OCI-LY7 (cell line): ENCODE measurements around the gene DEAF1. TPM values are rescaled to one million over a fixed set of nuclear protein-coding genes. Genes with fewer than 3 reads are reported as not detected.

ENCODE experiments used
- BruUV-seq: library from RNA; stranded (reverse); fragments of 400-500 nt; replicated peaks from 2 replicates; lab custom pipeline; 2021; lab: Mats Ljungman, UMichigan
- CTCF ChIA-PET: fragments of 300-600 bp; sonication (Branson Sonifier 250); formaldehyde crosslinking; loops from one replicate; lab custom pipeline; 2022; ENCODE audit warnings: antibody characterized with exemption; ENCODE audit not compliant: unreplicated experiment; lab: Charles Lee
- POLR2A ChIA-PET: fragments of 300-600 bp; sonication (Branson Sonifier 250); formaldehyde crosslinking; loops from one replicate; lab custom pipeline; 2022; ENCODE audit warnings: antibody characterized with exemption; lab: Charles Lee
- DNase-seq: peaks from one replicate; pipeline ENCODE4 v3.0.0-alpha.2; 2015; ENCODE audit warnings: low spot score
- H2AFZ ChIP-seq: fragments of 200-600 bp; sonication (generic), shearing (Covaris generic); 2 replicates; pipeline ENCODE4 v1.6.1; 2014; ENCODE audit warnings: mild to moderate bottlenecking, antibody characterized with exemption, low read length, moderate library complexity
- H3K27ac ChIP-seq: fragments of 200-600 bp; sonication (generic); 2 replicates; pipeline ENCODE4 v1.5.1; 2014; ENCODE audit warnings: mixed run types, low read depth, mild to moderate bottlenecking, moderate library complexity, low read length, inconsistent platforms; ENCODE audit not compliant: poor library complexity, severe bottlenecking
- H3K36me3 ChIP-seq: fragments of 200-600 bp; sonication (generic); 2 replicates; pipeline ENCODE4 v1.6.1; 2014; ENCODE audit warnings: mild to moderate bottlenecking, antibody characterized with exemption, low read length, moderate library complexity, mixed read lengths; ENCODE audit not compliant: insufficient read depth
- H3K4me1 ChIP-seq: fragments of 200-600 bp; sonication (generic); 2 replicates; pipeline ENCODE4 v1.5.1; 2014; ENCODE audit warnings: mild to moderate bottlenecking, low read length; ENCODE audit not compliant: insufficient read depth, poor library complexity, severe bottlenecking
- H3K4me2 ChIP-seq: fragments of 200-600 bp; sonication (generic); 2 replicates; pipeline ENCODE4 v1.6.1; 2014; ENCODE audit warnings: mild to moderate bottlenecking, low read length
- H3K4me3 ChIP-seq: fragments of 200-600 bp; sonication (generic); 2 replicates; pipeline ENCODE4 v1.5.1; 2014; ENCODE audit warnings: mild to moderate bottlenecking, low read depth, low read length; ENCODE audit not compliant: poor library complexity, severe bottlenecking
- H3K79me2 ChIP-seq: fragments of 200-600 bp; sonication (generic); 2 replicates; pipeline ENCODE4 v1.6.1; 2016; ENCODE audit warnings: low read depth, mild to moderate bottlenecking, low read length, moderate library complexity, mixed read lengths; ENCODE audit not compliant: insufficient read depth
- H3K9me2 ChIP-seq: fragments of 200-600 bp; sonication (generic); 2 replicates; pipeline ENCODE4 v1.6.1; 2016; ENCODE audit warnings: mild to moderate bottlenecking, low read length, mixed read lengths; ENCODE audit not compliant: insufficient read depth
- H3K9me3 ChIP-seq: fragments of 200-600 bp; sonication (generic); 2 replicates; pipeline ENCODE4 v1.6.1; 2014; ENCODE audit warnings: mild to moderate bottlenecking, mixed run types, low read length, mixed read lengths
- H4K20me1 ChIP-seq: fragments of 200-600 bp; sonication (generic); 2 replicates; pipeline ENCODE4 v1.6.1; 2014; ENCODE audit warnings: mild to moderate bottlenecking, antibody characterized with exemption, low read length, moderate library complexity, mixed read lengths; ENCODE audit not compliant: insufficient read depth
- EZH2phosphoT487 ChIP-seq: fragments of 200-600 bp; sonication (generic); IDR thresholded peaks from 2 replicates; pipeline ENCODE4 v1.6.1; 2018; ENCODE audit warnings: low read depth, borderline replicate concordance, mild to moderate bottlenecking, mixed run types, antibody characterized with exemption, low read length, moderate library complexity, mixed read lengths
- intact Hi-C: fragments of 100-400 bp; cut with micrococcal nuclease; formaldehyde crosslinking; loops from one replicate; pipeline ENCODE4 v1.10.0; 2022; ENCODE audit not compliant: unreplicated experiment
- total RNA-seq, 2 experiments: library from RNA; depleted of rRNA in 1 of 2; stranded (reverse); fragments of >200 nt in 1 of 2; shearing (Covaris generic) in 1 of 2; gene quantifications; 2 replicates each; pipeline ENCODE4 v1.2.3, GENCODE V29; 2014 to 2022
- TF ChIP-seq, protein P1 (sequence below): fragments of 200-600 bp; sonication (generic); conservative IDR thresholded peaks from 2 replicates; pipeline ENCODE4 v1.5.1; 2014; ENCODE audit warnings: mild to moderate bottlenecking, antibody characterized with exemption, low read length, moderate library complexity, mixed read lengths

DEAF1 gene
- total RNA-seq, 2 experiments from 2014 or later, result 42.7 to 66.2 TPM

DNA sequence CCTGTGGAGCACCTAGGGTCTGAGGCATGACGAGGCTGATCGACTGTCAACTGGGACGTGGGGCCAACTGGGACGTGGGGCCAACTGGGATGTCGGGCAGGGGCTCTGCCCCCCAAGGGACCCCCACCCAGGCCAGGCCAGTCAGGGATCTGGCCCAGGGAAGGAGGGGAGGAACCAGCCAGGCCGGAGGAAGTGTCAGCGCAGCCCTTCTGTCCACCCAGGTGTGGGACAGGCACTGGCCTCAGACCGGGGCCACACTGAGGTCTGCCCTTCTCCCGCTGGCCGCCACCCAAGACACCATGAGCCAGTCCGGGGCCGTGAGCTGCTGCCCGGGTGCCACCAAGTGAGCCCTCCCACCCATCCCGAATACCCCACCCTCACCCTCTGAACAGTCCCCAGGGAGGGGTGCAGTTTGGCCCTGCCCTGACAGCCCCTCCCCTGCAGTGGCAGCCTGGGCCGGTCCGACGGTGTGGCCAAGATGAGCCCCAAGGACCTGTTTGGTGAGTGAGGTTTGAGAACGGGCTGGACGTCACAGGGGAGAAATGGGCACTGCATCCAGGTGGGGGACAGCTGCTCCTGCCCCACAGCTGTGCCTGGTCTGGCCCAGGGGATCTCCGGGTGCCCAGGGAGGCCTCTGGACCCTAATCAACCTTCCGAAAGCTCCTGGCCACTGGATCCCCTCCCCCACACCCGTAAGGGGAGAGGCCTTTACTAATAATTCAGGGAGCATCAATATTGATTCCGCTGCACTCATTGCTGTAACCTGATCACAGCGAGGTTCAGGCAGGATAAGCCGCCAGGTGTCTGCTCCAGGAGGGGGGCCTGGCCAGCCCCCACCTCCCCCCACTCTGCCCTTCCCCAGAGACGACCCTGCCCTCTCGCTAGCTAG lies 14.3 kb upstream of the DEAF1 start:
- H3K79me2 ChIP-seq, result no peaks in the 10 kb centered on the region
- no peaks in the 10 kb centered on the region for H3K9me2 ChIP-seq
- no peaks in the 10 kb centered on the region for H4K20me1 ChIP-seq
- intact Hi-C loops, result no loop called here
- no peaks in the 10 kb centered on the region for H3K4me1 ChIP-seq
- no peaks in the 10 kb centered on the region; the same call in 1 of the 2 replicates for H3K36me3 ChIP-seq
- TF ChIP-seq, protein P1, sequence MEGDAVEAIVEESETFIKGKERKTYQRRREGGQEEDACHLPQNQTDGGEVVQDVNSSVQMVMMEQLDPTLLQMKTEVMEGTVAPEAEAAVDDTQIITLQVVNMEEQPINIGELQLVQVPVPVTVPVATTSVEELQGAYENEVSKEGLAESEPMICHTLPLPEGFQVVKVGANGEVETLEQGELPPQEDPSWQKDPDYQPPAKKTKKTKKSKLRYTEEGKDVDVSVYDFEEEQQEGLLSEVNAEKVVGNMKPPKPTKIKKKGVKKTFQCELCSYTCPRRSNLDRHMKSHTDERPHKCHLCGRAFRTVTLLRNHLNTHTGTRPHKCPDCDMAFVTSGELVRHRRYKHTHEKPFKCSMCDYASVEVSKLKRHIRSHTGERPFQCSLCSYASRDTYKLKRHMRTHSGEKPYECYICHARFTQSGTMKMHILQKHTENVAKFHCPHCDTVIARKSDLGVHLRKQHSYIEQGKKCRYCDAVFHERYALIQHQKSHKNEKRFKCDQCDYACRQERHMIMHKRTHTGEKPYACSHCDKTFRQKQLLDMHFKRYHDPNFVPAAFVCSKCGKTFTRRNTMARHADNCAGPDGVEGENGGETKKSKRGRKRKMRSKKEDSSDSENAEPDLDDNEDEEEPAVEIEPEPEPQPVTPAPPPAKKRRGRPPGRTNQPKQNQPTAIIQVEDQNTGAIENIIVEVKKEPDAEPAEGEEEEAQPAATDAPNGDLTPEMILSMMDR, result no peak
- no peak for TF ChIP-seq EZH2phosphoT487
- no TSS peak for BruUV-seq
- no peak overlapping the region for H2AFZ ChIP-seq
- no peak for DNase-seq
- H3K4me2 ChIP-seq, result no peak overlapping the region
- H3K9me3 ChIP-seq, result no peaks in the 10 kb centered on the region
- no peak overlapping the region for H3K4me3 ChIP-seq
- ChIA-PET POLR2A (no interaction called here), CTCF (no interaction called here)
- H3K27ac ChIP-seq, result no peak overlapping the region

DNA sequence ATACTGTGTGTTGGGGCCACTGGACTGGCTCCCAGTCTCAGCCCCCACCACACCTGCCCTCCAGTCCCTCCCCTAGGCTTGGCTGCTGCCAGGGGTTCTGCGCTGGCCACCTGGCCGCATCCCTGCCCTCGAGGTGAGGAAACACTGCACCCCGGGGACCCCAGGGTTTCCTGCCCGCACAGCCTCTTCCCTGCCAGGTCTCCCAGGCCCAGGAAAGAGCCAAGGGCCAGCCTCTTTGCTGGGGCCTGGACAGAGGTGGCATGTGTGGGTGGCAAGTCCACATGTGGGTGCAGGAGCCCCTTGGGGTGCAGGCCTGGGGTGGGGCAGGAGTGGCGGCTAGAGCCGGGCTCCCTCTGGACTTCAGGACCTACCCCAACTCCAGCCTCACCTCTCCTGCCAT lies 13.5 kb upstream of the DEAF1 start:
- H3K4me3 ChIP-seq, result no peak overlapping the region
- no TSS peak for BruUV-seq
- TF ChIP-seq, protein P1, result no peak
- no peak overlapping the region for H2AFZ ChIP-seq
- DNase-seq, result no peak
- POLR2A ChIA-PET, result no interaction called here
- intact Hi-C loops, result no loop called here
- H4K20me1 ChIP-seq, result no peaks in the 10 kb centered on the region
- no peaks in the 10 kb centered on the region; the same call in 1 of the 2 replicates for H3K36me3 ChIP-seq
- H3K9me2 ChIP-seq, result no peaks in the 10 kb centered on the region
- no peak overlapping the region for H3K4me2 ChIP-seq
- no peaks in the 10 kb centered on the region for H3K9me3 ChIP-seq
- CTCF ChIA-PET, result no interaction called here
- no peak overlapping the region for H3K27ac ChIP-seq
- H3K79me2 ChIP-seq, result no peaks in the 10 kb centered on the region
- no peaks in the 10 kb centered on the region for H3K4me1 ChIP-seq

DNA sequence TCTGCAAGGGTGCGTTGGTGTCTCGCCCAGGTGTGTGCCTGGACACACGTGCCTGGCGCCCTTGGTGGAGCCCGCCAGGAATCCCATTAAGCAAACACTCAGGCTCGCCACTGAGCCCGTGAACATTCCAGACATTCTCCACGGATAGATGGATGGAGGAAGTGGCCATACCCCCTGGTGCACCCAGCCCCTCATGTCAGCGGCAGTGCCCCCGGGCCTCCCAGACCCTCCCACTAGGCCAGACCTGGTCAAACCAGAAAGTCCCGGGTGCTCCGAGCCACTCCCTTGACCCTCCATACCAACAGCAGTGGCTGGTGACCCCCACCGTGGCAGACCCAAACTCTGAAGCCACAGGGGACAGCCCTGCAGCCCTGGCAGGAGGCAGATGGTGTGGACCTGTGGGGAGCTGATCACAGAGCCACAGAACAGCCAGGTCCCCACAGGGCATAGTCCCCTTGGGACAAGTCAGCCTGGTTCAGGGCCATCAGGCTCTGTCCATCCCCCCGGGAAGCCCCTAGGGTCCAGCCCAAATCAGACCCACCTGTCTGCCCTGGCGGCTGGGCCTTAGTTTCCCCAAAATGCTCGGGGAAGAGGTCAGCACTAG lies 12.9 kb upstream of the DEAF1 start:
- Histone ChIP-seq H3K4me1 (no peaks in the 10 kb centered on the region), H3K27ac (no peak overlapping the region), H2AFZ (no peak overlapping the region), H3K4me2 (no peak overlapping the region), H3K4me3 (no peak overlapping the region), H4K20me1 (no peaks in the 10 kb centered on the region), H3K9me2 (no peaks in the 10 kb centered on the region), H3K9me3 (no peaks in the 10 kb centered on the region), H3K36me3 (no peaks in the 10 kb centered on the region; the same call in 1 of the 2 replicates), H3K79me2 (no peaks in the 10 kb centered on the region)
- POLR2A ChIA-PET, result no interaction called here
- no peak for DNase-seq
- TF ChIP-seq, protein P1, result no peak
- TF ChIP-seq EZH2phosphoT487, result no peak
- BruUV-seq, result no TSS peak
- CTCF ChIA-PET, result no interaction called here
- intact Hi-C loops, result no loop called here
